ENCODE measurements around the gene SLC23A2. TPM values are rescaled to one million over a fixed set of nuclear protein-coding genes. Genes with fewer than 3 reads are reported as not detected.
"Not testable (repeated sequence)": the region's sequence is repeated elsewhere in the genome, so short reads cannot be mapped to it uniquely, and the experiment has no call there.

The SLC23A2 gene
- polyA plus RNA-seq, 1 donor from 2014 or later = 38.3 TPM

GRCh38 chr20:4976014-4976413, 25.3 kb downstream of the SLC23A2 start:
- not testable (repeated sequence) for H3K4me2 ChIP-seq (ENCODE audit: low read length); H2AFZ ChIP-seq (ENCODE audit: low read depth, low read length); H4K20me1 ChIP-seq (ENCODE audit: insufficient read depth); H3K9ac ChIP-seq (ENCODE audit: low read length); H3F3A ChIP-seq (ENCODE audit: insufficient read depth, low read length, poor library complexity, severe bottlenecking); H3K4me3 ChIP-seq (ENCODE audit: low read length); H3K27ac ChIP-seq (ENCODE audit: low read length); H3K9me3 ChIP-seq (ENCODE audit: low read length); H3K27me3 ChIP-seq (ENCODE audit: insufficient read depth, low read depth, low read length); H3K9me2 ChIP-seq (ENCODE audit: insufficient read depth, low read length); H3K36me3 ChIP-seq (ENCODE audit: insufficient read depth, low read length); H3K79me2 ChIP-seq (replicated peaks; ENCODE audit: insufficient read depth, low read length)

- H2AFZ ChIP-seq (ENCODE audit: low read depth, low read length) = no peak overlapping the region
- H3K4me3 ChIP-seq (ENCODE audit: low read length) = no peak overlapping the region
- H3F3A ChIP-seq (ENCODE audit: insufficient read depth, low read length, poor library complexity, severe bottlenecking) = no peaks in the 10 kb centered on the region
- H3K4me2 ChIP-seq (ENCODE audit: low read length) = no peak overlapping the region
- no peaks in the 10 kb centered on the region for H3K27me3 ChIP-seq (ENCODE audit: insufficient read depth, low read depth, low read length)
- no peak overlapping the region for H3K27ac ChIP-seq (ENCODE audit: low read length)
- H4K20me1 ChIP-seq (ENCODE audit: insufficient read depth) = no peaks in the 10 kb centered on the region
- no peaks in the 10 kb centered on the region for H3K79me2 ChIP-seq (replicated peaks; ENCODE audit: insufficient read depth, low read length)
- H3K9me3 ChIP-seq (ENCODE audit: low read length) = no peaks in the 10 kb centered on the region
- H3K9me2 ChIP-seq (ENCODE audit: insufficient read depth, low read length) = no peaks in the 10 kb centered on the region
- no peaks in the 10 kb centered on the region for H3K36me3 ChIP-seq (ENCODE audit: insufficient read depth, low read length)
- no peak overlapping the region for H3K9ac ChIP-seq (ENCODE audit: low read length)
- TF ChIP-seq RAD21 (conservative IDR thresholded peaks at IDR 0.05) (no peak), SMC3 (conservative IDR thresholded peaks at IDR 0.05; ENCODE audit: poor library complexity) (no peak), EP300 (conservative IDR thresholded peaks at IDR 0.05; ENCODE audit: poor library complexity, severe bottlenecking) (no peak)
- TF ChIP-seq, protein P1, sequence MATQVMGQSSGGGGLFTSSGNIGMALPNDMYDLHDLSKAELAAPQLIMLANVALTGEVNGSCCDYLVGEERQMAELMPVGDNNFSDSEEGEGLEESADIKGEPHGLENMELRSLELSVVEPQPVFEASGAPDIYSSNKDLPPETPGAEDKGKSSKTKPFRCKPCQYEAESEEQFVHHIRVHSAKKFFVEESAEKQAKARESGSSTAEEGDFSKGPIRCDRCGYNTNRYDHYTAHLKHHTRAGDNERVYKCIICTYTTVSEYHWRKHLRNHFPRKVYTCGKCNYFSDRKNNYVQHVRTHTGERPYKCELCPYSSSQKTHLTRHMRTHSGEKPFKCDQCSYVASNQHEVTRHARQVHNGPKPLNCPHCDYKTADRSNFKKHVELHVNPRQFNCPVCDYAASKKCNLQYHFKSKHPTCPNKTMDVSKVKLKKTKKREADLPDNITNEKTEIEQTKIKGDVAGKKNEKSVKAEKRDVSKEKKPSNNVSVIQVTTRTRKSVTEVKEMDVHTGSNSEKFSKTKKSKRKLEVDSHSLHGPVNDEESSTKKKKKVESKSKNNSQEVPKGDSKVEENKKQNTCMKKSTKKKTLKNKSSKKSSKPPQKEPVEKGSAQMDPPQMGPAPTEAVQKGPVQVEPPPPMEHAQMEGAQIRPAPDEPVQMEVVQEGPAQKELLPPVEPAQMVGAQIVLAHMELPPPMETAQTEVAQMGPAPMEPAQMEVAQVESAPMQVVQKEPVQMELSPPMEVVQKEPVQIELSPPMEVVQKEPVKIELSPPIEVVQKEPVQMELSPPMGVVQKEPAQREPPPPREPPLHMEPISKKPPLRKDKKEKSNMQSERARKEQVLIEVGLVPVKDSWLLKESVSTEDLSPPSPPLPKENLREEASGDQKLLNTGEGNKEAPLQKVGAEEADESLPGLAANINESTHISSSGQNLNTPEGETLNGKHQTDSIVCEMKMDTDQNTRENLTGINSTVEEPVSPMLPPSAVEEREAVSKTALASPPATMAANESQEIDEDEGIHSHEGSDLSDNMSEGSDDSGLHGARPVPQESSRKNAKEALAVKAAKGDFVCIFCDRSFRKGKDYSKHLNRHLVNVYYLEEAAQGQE (IDR thresholded peaks at IDR 0.05; ENCODE audit: borderline replicate concordance) = no peak
Observed at GRCh38 chr20:4973330-4974097, 27.8 kb downstream of the SLC23A2 start.

DNA sequence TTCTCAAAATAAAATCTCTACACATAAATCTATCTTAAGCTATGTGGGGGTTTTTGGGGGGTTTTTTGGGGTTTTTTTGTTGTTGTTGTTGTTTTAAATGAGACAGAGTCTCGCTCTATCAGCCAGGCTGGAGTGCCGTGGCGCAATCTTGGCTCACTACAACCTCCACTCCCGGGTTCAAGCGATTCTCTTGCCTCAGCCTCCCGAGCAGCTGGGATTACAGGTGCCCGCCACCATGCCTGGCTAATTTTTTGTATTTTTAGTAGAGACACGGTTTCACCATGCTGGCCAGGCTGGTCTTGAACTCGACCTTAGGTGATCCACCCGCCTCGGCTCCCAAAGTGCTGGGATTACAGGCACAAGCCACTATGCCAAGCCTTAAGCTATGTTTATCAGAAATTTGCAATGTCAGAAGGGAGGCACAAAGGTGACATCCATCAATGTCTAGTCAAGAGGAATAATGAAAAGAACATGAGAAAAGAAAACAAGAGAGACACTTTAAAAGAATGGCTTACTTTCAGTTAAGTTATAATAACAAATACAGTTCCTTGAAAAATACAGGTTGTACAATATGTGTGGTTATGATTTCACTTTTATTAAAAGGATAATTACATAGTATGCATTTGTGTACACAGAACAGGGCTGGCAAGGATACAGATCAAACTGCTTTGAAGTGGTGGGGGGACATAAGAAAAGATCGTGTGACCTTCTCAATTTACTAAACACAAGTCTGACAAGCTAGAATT, 28.6 kb downstream of the SLC23A2 start:
- no peaks in the 10 kb centered on the region for H3K27me3 ChIP-seq (ENCODE audit: insufficient read depth, low read depth, low read length)
- no peak overlapping the region for H3K4me3 ChIP-seq (ENCODE audit: low read length)
- no peak overlapping the region for H3K27ac ChIP-seq (ENCODE audit: low read length)
- no peak overlapping the region for H3K9ac ChIP-seq (ENCODE audit: low read length)
- no peaks in the 10 kb centered on the region for H3K36me3 ChIP-seq (ENCODE audit: insufficient read depth, low read length)
- no peak overlapping the region for H2AFZ ChIP-seq (ENCODE audit: low read depth, low read length)
- H3F3A ChIP-seq (ENCODE audit: insufficient read depth, low read length, poor library complexity, severe bottlenecking) = no peaks in the 10 kb centered on the region
- no peaks in the 10 kb centered on the region for H3K9me2 ChIP-seq (ENCODE audit: insufficient read depth, low read length)
- TF ChIP-seq EP300 (conservative IDR thresholded peaks at IDR 0.05; ENCODE audit: poor library complexity, severe bottlenecking) = no peak
- TF ChIP-seq, protein P2, sequence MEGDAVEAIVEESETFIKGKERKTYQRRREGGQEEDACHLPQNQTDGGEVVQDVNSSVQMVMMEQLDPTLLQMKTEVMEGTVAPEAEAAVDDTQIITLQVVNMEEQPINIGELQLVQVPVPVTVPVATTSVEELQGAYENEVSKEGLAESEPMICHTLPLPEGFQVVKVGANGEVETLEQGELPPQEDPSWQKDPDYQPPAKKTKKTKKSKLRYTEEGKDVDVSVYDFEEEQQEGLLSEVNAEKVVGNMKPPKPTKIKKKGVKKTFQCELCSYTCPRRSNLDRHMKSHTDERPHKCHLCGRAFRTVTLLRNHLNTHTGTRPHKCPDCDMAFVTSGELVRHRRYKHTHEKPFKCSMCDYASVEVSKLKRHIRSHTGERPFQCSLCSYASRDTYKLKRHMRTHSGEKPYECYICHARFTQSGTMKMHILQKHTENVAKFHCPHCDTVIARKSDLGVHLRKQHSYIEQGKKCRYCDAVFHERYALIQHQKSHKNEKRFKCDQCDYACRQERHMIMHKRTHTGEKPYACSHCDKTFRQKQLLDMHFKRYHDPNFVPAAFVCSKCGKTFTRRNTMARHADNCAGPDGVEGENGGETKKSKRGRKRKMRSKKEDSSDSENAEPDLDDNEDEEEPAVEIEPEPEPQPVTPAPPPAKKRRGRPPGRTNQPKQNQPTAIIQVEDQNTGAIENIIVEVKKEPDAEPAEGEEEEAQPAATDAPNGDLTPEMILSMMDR (IDR thresholded peaks at IDR 0.05; ENCODE audit: poor library complexity, severe bottlenecking) = no peak
- TF ChIP-seq RAD21 (conservative IDR thresholded peaks at IDR 0.05) = no peak
- no peak for TF ChIP-seq EZH2 (IDR thresholded peaks at IDR 0.05; ENCODE audit: borderline replicate concordance, insufficient read depth, low read length, poor library complexity, severe bottlenecking)
- no peak for TF ChIP-seq MXI1 (conservative IDR thresholded peaks at IDR 0.05; ENCODE audit: poor library complexity, severe bottlenecking)
- TF ChIP-seq TAF1 (IDR thresholded peaks at IDR 0.05; ENCODE audit: low read depth) = no peak
- no peak for TF ChIP-seq POLR2AphosphoS5 (IDR thresholded peaks at IDR 0.05)
- no peak for TF ChIP-seq SMC3 (conservative IDR thresholded peaks at IDR 0.05; ENCODE audit: poor library complexity)
- TF ChIP-seq, protein P1 (IDR thresholded peaks at IDR 0.05; ENCODE audit: borderline replicate concordance) = no peak
- no peaks in the 10 kb centered on the region for H4K20me1 ChIP-seq (ENCODE audit: insufficient read depth)
- no peaks in the 10 kb centered on the region for H3K79me2 ChIP-seq (replicated peaks; ENCODE audit: insufficient read depth, low read length)
- no peaks in the 10 kb centered on the region for H3K9me3 ChIP-seq (ENCODE audit: low read length)
- H3K4me2 ChIP-seq (ENCODE audit: low read length) = no peak overlapping the region

Measured in neural cell (in vitro differentiated cells).